ES-I3 (cell line): ENCODE measurements around the gene SLIT3.

Source experiments
- H3K36me3 ChIP-seq: 2 replicates; pipeline ENCODE4 v1.6.1; 2013; ENCODE audit warnings: mild to moderate bottlenecking, low read length, control low read depth, moderate library complexity; ENCODE audit not compliant: insufficient read depth
- H3K4me1 ChIP-seq: 2 replicates; pipeline ENCODE4 v1.6.1; 2013; ENCODE audit warnings: mild to moderate bottlenecking, control low read depth, low read length; ENCODE audit not compliant: insufficient read depth
- H3K9ac ChIP-seq: 2 replicates; pipeline ENCODE4 v1.6.1; 2013; ENCODE audit warnings: low read depth, mild to moderate bottlenecking, low read length, moderate library complexity
- H3K9me3 ChIP-seq: 2 replicates; pipeline ENCODE4 v1.6.1; 2013; ENCODE audit warnings: mild to moderate bottlenecking, low read length, moderate library complexity; ENCODE audit not compliant: control insufficient read depth, insufficient read depth

Gene SLIT3

GRCh38 chr5:168967882-168968620, 332.9 kb downstream of the SLIT3 start:
- no peak overlapping the region for H3K9ac ChIP-seq
- H3K9me3 ChIP-seq: no peaks in the 10 kb centered on the region
- H3K36me3 ChIP-seq: no peaks in the 10 kb centered on the region
- no peaks in the 10 kb centered on the region for H3K4me1 ChIP-seq

DNA sequence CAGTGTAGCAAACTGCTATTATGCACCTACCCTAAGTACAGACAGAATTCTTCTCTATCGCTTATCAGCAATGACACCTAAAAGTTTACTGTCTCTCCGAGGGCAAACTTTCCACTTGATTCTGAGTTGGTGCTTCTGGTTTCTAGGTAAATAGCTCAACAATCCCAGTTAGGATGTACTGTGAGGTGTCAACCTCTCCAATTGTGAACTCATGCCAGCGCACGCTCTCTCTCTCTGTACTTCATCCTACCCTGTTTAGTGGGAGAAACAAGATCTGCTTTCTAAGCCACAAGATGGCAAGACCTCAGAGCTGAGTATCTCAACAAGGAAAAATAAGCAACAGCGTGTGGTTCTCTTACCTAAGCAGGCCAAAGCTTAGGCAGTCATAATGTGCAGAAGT, 335.3 kb downstream of the SLIT3 start:
- Histone ChIP-seq H3K9me3 (no peaks in the 10 kb centered on the region), H3K4me1 (peaks cover 4% of the 10 kb centered on the region; the same call in 1 of the 2 replicates), H3K36me3 (no peaks in the 10 kb centered on the region), H3K9ac (no peak overlapping the region)

DNA sequence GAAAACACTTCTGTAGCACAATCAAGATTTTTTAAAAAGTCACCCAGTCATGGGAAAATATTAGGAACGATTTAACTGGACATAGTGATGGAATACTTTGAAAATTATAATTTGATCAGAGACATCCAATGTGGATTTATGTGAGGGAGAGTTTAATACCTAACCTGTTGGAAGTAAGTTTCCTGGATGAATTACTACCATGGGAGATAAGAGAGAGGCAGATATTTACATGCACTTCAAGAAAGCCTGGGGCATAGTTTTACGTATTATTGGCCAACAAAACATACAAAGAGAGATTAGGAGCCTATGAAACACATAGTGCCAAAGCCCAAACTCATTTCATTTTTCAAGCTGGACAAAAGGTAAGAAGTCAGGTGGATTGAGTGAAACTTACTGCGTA, 336.8 kb downstream of the SLIT3 start:
- Histone ChIP-seq H3K9ac (no peak overlapping the region), H3K36me3 (no peaks in the 10 kb centered on the region), H3K9me3 (no peaks in the 10 kb centered on the region), H3K4me1 (peaks cover 4% of the 10 kb centered on the region; the same call in 1 of the 2 replicates)

- H3K4me1 ChIP-seq: peaks cover 4% of the 10 kb centered on the region; the same call in 1 of the 2 replicates
- no peak overlapping the region for H3K9ac ChIP-seq
- H3K36me3 ChIP-seq: no peaks in the 10 kb centered on the region
- no peaks in the 10 kb centered on the region for H3K9me3 ChIP-seq
These were observed 338.6 kb downstream of the SLIT3 start for GRCh38 chr5:168962306-168962705.

DNA sequence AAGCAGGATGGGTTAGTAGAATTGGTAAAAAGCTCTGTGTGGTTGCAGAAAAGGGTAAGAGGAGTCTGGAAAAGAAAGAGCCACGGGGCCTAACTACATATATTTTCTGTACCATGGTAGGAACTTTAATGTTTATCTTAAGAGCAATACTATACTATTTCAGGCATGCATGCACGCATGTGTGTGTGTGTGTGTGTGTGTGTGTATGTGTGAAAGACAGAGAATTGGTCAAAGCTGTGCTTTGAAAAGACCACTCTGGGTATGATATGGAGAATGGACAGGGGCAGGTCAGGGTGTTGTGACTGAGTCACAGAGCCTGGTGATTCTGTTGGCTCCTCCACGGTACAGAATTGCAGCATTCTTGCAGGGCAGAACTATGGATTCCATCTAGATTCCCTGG, 339.3 kb downstream of the SLIT3 start:
- H3K9me3 ChIP-seq: no peaks in the 10 kb centered on the region
- H3K4me1 ChIP-seq: peaks cover 4% of the 10 kb centered on the region; the same call in 1 of the 2 replicates
- H3K9ac ChIP-seq: no peak overlapping the region
- H3K36me3 ChIP-seq: no peaks in the 10 kb centered on the region

DNA sequence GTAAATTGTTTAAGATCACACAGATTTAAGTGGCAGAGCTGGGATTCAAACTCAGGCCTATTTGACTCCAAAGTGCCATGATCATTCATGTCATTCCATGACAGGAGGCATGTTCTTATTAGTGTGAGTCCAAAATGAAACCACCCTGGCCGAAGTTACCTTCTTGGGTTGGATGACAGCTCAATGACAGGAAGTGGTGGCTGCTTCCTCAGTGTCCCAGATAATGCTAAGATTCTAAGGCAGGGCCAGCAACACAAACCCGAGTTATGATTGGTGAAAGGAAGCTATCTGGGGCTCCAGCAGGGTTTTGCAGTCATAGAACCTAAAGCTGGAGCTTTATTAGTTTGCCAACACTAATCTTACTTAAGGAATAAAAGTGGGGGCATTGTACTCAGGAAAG, 340.4 kb downstream of the SLIT3 start:
- H3K36me3 ChIP-seq: no peaks in the 10 kb centered on the region
- H3K9me3 ChIP-seq: no peaks in the 10 kb centered on the region
- peaks cover 4% of the 10 kb centered on the region; the same call in 1 of the 2 replicates for H3K4me1 ChIP-seq
- no peak overlapping the region for H3K9ac ChIP-seq

DNA sequence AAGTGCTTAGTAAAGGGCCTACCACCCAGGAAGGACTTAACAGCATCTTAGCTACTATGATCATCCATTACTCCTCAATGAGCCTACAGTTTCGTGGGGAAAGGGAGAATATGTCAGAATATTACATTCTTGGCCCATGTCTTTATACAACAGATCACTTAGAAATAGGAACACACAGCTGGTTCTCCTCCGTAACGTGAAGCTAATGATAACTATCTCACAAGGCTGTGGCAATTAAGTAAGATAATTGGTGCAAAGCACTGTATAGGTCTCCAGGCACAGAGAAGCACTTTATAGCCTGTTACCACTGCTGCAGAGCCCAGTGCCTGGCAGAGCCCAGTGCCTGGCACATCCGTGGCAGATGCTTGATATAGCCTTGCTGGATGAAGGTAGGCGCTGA, 347.6 kb downstream of the SLIT3 start:
- Histone ChIP-seq H3K9me3 (no peaks in the 10 kb centered on the region), H3K4me1 (no peaks in the 10 kb centered on the region), H3K9ac (no peak overlapping the region), H3K36me3 (no peaks in the 10 kb centered on the region)

DNA sequence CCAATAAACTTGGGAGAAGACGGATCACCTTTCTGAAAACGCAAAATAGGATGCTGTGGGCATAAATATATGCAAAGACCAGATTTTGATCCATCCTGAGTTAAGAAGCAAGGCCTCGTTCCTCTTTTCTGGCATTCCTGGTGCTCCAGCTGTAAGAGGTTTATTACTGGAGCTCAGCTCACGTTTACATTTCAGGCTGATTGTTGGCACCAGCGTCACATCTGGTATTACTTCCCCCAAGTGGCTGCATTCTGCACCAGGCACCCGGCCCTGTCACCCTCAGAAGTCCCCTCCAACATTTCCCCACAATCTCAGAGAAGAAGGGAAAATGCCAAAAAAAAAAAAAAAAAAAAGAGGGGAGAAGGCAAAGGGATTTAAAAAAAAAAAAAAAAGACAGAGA, 348.7 kb downstream of the SLIT3 start:
- Histone ChIP-seq H3K9ac (no peak overlapping the region), H3K4me1 (no peaks in the 10 kb centered on the region), H3K9me3 (no peaks in the 10 kb centered on the region), H3K36me3 (no peaks in the 10 kb centered on the region)

GRCh38 chr5:168951769-168952168, 349.2 kb downstream of the SLIT3 start:
- Histone ChIP-seq H3K4me1 (no peaks in the 10 kb centered on the region), H3K9ac (no peak overlapping the region), H3K9me3 (no peaks in the 10 kb centered on the region), H3K36me3 (no peaks in the 10 kb centered on the region)

DNA sequence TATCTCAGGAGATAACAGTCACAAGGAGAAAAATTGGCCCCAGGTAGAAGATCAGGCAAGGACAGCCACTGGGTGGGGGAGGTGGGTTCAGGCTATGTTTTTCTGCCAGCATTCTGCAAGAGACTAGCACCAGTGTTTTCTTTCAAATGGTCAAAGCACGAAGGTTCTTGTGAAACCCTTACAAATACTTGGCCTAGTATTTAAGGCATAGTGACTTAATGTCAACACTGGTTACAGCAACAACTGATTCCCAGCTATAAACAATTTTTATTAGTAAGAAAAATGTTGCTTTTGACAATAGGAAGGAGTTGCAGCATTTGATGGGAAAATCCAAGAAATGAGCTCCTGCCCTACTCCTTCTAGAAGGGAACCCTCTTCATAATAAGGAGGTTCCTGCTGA, 349.6 kb downstream of the SLIT3 start:
- Histone ChIP-seq H3K4me1 (no peaks in the 10 kb centered on the region), H3K9ac (no peak overlapping the region), H3K9me3 (no peaks in the 10 kb centered on the region), H3K36me3 (no peaks in the 10 kb centered on the region)

GRCh38 chr5:168950241-168950951, 350.5 kb downstream of the SLIT3 start:
- H3K4me1 ChIP-seq: no peaks in the 10 kb centered on the region
- no peaks in the 10 kb centered on the region for H3K36me3 ChIP-seq
- H3K9me3 ChIP-seq: no peaks in the 10 kb centered on the region
- no peak overlapping the region for H3K9ac ChIP-seq

GRCh38 chr5:168948746-168949145, 352.2 kb downstream of the SLIT3 start:
- H3K4me1 ChIP-seq: no peaks in the 10 kb centered on the region
- no peaks in the 10 kb centered on the region for H3K9me3 ChIP-seq
- H3K36me3 ChIP-seq: no peaks in the 10 kb centered on the region
- H3K9ac ChIP-seq: no peak overlapping the region

- Histone ChIP-seq H3K36me3 (no peaks in the 10 kb centered on the region), H3K4me1 (no peaks in the 10 kb centered on the region), H3K9me3 (no peaks in the 10 kb centered on the region), H3K9ac (no peak overlapping the region)
These were observed 353.6 kb downstream of the SLIT3 start for GRCh38 chr5:168947212-168947868.

GRCh38 chr5:168946363-168946762, 354.6 kb downstream of the SLIT3 start:
- H3K4me1 ChIP-seq: no peaks in the 10 kb centered on the region
- H3K9ac ChIP-seq: no peak overlapping the region
- H3K9me3 ChIP-seq: no peaks in the 10 kb centered on the region
- H3K36me3 ChIP-seq: no peaks in the 10 kb centered on the region

DNA sequence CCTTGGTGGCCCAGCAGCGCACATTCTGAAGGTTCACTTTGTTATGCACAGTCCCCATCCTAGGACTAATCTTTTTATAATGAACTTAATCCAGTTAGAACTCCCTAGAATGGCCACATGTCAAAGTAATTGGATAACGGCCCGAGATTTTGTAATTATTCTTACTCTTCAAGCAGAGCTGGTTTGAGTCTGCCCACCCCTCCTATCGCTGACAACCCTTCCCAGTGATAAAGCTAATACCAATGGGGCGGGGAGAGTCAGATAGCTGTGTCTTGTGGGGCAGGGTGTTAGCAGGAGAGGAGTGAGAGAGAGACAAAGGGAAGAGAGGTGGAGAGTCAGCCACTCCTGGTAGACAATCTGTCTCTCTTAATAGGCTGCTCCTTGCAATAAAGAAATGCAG, 356.9 kb downstream of the SLIT3 start:
- H3K9ac ChIP-seq: no peak overlapping the region
- no peaks in the 10 kb centered on the region for H3K36me3 ChIP-seq
- no peaks in the 10 kb centered on the region for H3K9me3 ChIP-seq
- H3K4me1 ChIP-seq: no peaks in the 10 kb centered on the region
